Right lung (tissue), 5 donors: ENCODE data around the gene WDR77. TPM values are rescaled to one million over a fixed set of nuclear protein-coding genes. Genes with fewer than 3 reads are reported as not detected.

Source experiments
- DNase-seq, 2 donors: peaks; one replicate each; pipeline ENCODE4 v3.0.0-alpha.2; 2013
- polyA plus RNA-seq, 5 donors: library from polyadenylated mRNA; unstranded; fragments of 120-200 nt; gene quantifications; one replicate each; pipeline versions ENCODE4 v1.2.1 to v1.2.3, GENCODE V29; 2013; ENCODE audit warnings: inconsistent platforms in 1 of 5, low replicate concordance in 1 of 5; ENCODE audit not compliant: insufficient read length in 5 of 5, insufficient read depth in 1 of 5

The WDR77 gene
- polyA plus RNA-seq, 5 donors, result 43.6 to 58.7 (median 48.6) TPM

- no peak for DNase-seq
These were observed 22.5 kb upstream of the WDR77 start for GRCh38 chr1:111471538-111471937.

- no peak for DNase-seq
These were observed 22.0 kb upstream of the WDR77 start for GRCh38 chr1:111471012-111471411.

- DNase-seq, result no peak
These were observed 21.5 kb upstream of the WDR77 start for GRCh38 chr1:111470596-111470995.

GRCh38 chr1:111469539-111469938 lies 20.5 kb upstream of the WDR77 start:
- no peak for DNase-seq

- DNase-seq, result no peak
These were observed 19.7 kb upstream of the WDR77 start for GRCh38 chr1:111468717-111469100.

GRCh38 chr1:111467865-111468716 lies 19.0 kb upstream of the WDR77 start:
- no peak for DNase-seq

- no peak for DNase-seq
These were observed 17.4 kb upstream of the WDR77 start for GRCh38 chr1:111466480-111466879.

- no peak for DNase-seq
These were observed 16.7 kb upstream of the WDR77 start for GRCh38 chr1:111465754-111466153.

- peak in 1 of 2 donors; percentile 42 for DNase-seq
These were observed 14.1 kb upstream of the WDR77 start for GRCh38 chr1:111463029-111463683.

- no peak for DNase-seq
These were observed 13.4 kb upstream of the WDR77 start for GRCh38 chr1:111462370-111463028.

GRCh38 chr1:111461765-111462164 lies 12.7 kb upstream of the WDR77 start:
- DNase-seq, result no peak

- no peak for DNase-seq
These were observed 6.6 kb upstream of the WDR77 start for GRCh38 chr1:111455642-111456031.

- no peak for DNase-seq
These were observed 6.0 kb upstream of the WDR77 start for GRCh38 chr1:111454859-111455641.

- no peak for DNase-seq
These were observed 4.7 kb upstream of the WDR77 start for GRCh38 chr1:111453706-111454105.

GRCh38 chr1:111452581-111452980 lies 3.5 kb upstream of the WDR77 start:
- DNase-seq, result no peak

- no peak for DNase-seq
These were observed 1.1 kb upstream of the WDR77 start for GRCh38 chr1:111450185-111450584.

- no peak for DNase-seq
These were observed 604 bp upstream of the WDR77 start for GRCh38 chr1:111449703-111450017.

- DNase-seq, result no peak
These were observed 556 bp downstream of the WDR77 start for GRCh38 chr1:111448482-111448917.

GRCh38 chr1:111446967-111447892 lies 1.8 kb downstream of the WDR77 start:
- DNase-seq, result no peak

- DNase-seq, result no peak
These were observed 2.5 kb downstream of the WDR77 start for GRCh38 chr1:111446546-111446945.

- DNase-seq, result no peak
These were observed 5.0 kb downstream of the WDR77 start for GRCh38 chr1:111444031-111444430.
